Spleen (tissue), 11 donors: ENCODE data around the gene LCN9. TPM values are rescaled to one million over a fixed set of nuclear protein-coding genes. Genes with fewer than 3 reads are reported as not detected.

Experiments used
- DNase-seq: peaks from one replicate; pipeline ENCODE4 v3.0.0-alpha.2; 2020
- H3K27ac ChIP-seq, 8 donors: fragments of 200-600 bp; sonication (generic) in 7 of 8; 1 replicate in 4 of 8; 2 replicates in 4 of 8; pipeline versions ENCODE4 v1.5.0 to v1.8.0; 2016 to 2021; ENCODE audit warnings: inconsistent platforms in 4 of 8, mild to moderate bottlenecking in 4 of 8, moderate library complexity in 1 of 8
- H3K27me3 ChIP-seq, 7 donors: fragments of 200-600 bp; sonication (generic) in 6 of 7; replicated peaks in 1 of 7; 1 replicate in 4 of 7; 2 replicates in 3 of 7; pipeline versions ENCODE4 v1.5.0 to v1.8.0; 2016 to 2021; ENCODE audit warnings: inconsistent platforms in 3 of 7, mild to moderate bottlenecking in 1 of 7
- H3K36me3 ChIP-seq, 6 donors: fragments of 200-600 bp; sonication (generic) in 5 of 6; 1 replicate in 4 of 6; 2 replicates in 2 of 6; pipeline versions ENCODE4 v1.5.0 to v1.8.0; 2016 to 2021; ENCODE audit warnings: inconsistent platforms in 2 of 6
- H3K4me1 ChIP-seq, 6 donors: fragments of 200-600 bp; sonication (generic) in 5 of 6; 1 replicate in 3 of 6; 2 replicates in 3 of 6; pipeline versions ENCODE4 v1.5.0 to v1.8.0; 2016 to 2021; ENCODE audit warnings: inconsistent platforms in 3 of 6
- H3K4me3 ChIP-seq, 8 donors: fragments of 200-600 bp; sonication (generic) in 7 of 8; 1 replicate in 4 of 8; 2 replicates in 4 of 8; pipeline versions ENCODE4 v1.5.0 to v1.8.0; 2016 to 2021; ENCODE audit warnings: inconsistent platforms in 4 of 8, mild to moderate bottlenecking in 4 of 8, moderate library complexity in 2 of 8
- H3K9me3 ChIP-seq, 8 donors: fragments of 200-600 bp; sonication (generic) in 7 of 8; 1 replicate in 4 of 8; 2 replicates in 4 of 8; pipeline versions ENCODE4 v1.5.0 to v1.8.0; 2016 to 2021; ENCODE audit warnings: inconsistent platforms in 4 of 8
- POLR2A ChIP-seq, 3 donors: fragments of 450-650 bp; IDR thresholded peaks; one replicate each; pipeline ENCODE4 v1.5.1; 2017; ENCODE audit warnings: antibody characterized with exemption in 3 of 3, mild to moderate bottlenecking in 1 of 3
- POLR2AphosphoS5 ChIP-seq, 3 donors: sonication (generic); formaldehyde crosslinking; IDR thresholded peaks; one replicate each; pipeline ENCODE4 v1.5.1; 2017; ENCODE audit warnings: antibody characterized with exemption in 3 of 3
- WGBS, 5 donors: extraction: QIAGEN DNeasy Blood & Tissue Kit in 3 of 5; methylation state at CpG; one replicate each; pipeline versions ENCODE4 v1.1.5 to v1.1.7; 2013 to 2018; 5-methylcytosine and 5-hydroxymethylcytosine counted together
- intact Hi-C: fragments of 100-400 bp; cut with DNase I; formaldehyde crosslinking; loops from one replicate; pipeline ENCODE4 v1.15.0; 2023; ENCODE audit warnings: low total_unique reads
- polyA plus RNA-seq, 3 donors: library from polyadenylated mRNA; stranded (reverse); fragments of 200-250 nt; gene quantifications; one replicate each; pipeline ENCODE4 v1.2.1, GENCODE V29; 2013
- total RNA-seq, 7 donors: library from RNA; depleted of rRNA in 3 of 7; stranded (reverse); fragments of >200 nt in 3 of 7; fragmentation: NEBNext Ultra II Directional in 4 of 7; extraction: Animal tissue kit (Norgen Biotek cat#: 25700) in 4 of 7; gene quantifications; one replicate each; pipeline versions ENCODE4 v1.1.0 to v1.2.1, GENCODE V29; 2016 to 2021
- TF ChIP-seq, protein P1 (sequence below), 11 experiments: fragments of 200-600 bp in 7 of 11; fragments of 450-650 bp in 4 of 11; sonication (generic) in 4 of 11; IDR thresholded peaks in 8 of 11; conservative IDR thresholded peaks in 3 of 11; 1 replicate in 7 of 11; 2 replicates in 4 of 11; pipeline versions ENCODE4 v1.4.0 to v1.8.0; 2016 to 2021; ENCODE audit warnings: antibody characterized with exemption in 11 of 11, inconsistent platforms in 4 of 11, mild to moderate bottlenecking in 1 of 11
- donor health status: healthy with polysubstance abuse.
- donor health status: DM: no; HTN: no; CAD: no; lungs with moderate emphysema.
- donor health status: DM: no; HTN: no; CAD: no.
- donor health status: Bipolar disorder and iron deficiency.
- donor health status: healthy.
- donor health status: DM: no; HTN: no; CAD: no.
- donor health status: DM: yes; HTN: yes; CAD: no.

The LCN9 gene
- total and polyA plus RNA-seq, 10 donors: not detected

GRCh38 chr9:135655317-135655716 is 7.8 kb upstream of the LCN9 start:
- H3K27ac ChIP-seq: no peak overlapping the region
- no peaks in the 10 kb centered on the region for H3K4me1 ChIP-seq
- 76 to 86% (median 78%) methylated on average over 6 to 8 of the region's 8 CpGs for WGBS, 5 donors
- intact Hi-C loops: no loop called here
- no peak for DNase-seq
- peaks cover 0 to 15% (median 0%) of the 10 kb centered on the region in 7 donors for H3K27me3 ChIP-seq
- peaks cover 0 to 4% (median 0%) of the 10 kb centered on the region in 8 donors for H3K9me3 ChIP-seq
- TF ChIP-seq, protein P1, sequence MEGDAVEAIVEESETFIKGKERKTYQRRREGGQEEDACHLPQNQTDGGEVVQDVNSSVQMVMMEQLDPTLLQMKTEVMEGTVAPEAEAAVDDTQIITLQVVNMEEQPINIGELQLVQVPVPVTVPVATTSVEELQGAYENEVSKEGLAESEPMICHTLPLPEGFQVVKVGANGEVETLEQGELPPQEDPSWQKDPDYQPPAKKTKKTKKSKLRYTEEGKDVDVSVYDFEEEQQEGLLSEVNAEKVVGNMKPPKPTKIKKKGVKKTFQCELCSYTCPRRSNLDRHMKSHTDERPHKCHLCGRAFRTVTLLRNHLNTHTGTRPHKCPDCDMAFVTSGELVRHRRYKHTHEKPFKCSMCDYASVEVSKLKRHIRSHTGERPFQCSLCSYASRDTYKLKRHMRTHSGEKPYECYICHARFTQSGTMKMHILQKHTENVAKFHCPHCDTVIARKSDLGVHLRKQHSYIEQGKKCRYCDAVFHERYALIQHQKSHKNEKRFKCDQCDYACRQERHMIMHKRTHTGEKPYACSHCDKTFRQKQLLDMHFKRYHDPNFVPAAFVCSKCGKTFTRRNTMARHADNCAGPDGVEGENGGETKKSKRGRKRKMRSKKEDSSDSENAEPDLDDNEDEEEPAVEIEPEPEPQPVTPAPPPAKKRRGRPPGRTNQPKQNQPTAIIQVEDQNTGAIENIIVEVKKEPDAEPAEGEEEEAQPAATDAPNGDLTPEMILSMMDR (IDR thresholded peaks at IDR 0.05 in 8 of 11, conservative IDR thresholded peaks at IDR 0.05 in 3 of 11): no peak
- TF ChIP-seq POLR2A (IDR thresholded peaks at IDR 0.05) (no peak), POLR2AphosphoS5 (IDR thresholded peaks at IDR 0.05) (no peak)
- no peak overlapping the region for H3K4me3 ChIP-seq
- H3K36me3 ChIP-seq: no peaks in the 10 kb centered on the region

DNA sequence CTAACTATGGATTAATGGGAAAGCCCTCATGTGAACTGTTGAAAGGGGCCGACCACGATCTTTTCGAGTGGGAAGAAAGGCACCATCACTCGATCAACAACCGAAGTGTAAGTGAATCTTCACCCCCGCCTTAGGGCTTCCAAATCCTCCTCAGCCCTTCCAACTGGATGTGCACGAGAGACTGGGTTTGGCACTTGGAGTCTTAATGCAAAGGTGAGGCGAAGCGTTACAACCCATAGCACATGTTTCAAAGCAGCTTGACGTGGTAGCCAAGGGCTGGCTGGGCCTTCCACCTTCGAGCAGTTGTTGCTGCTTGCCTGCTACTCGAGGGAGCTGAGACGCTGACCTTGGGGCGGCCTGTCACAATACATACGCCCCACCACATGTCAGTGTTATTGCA is 5.7 kb upstream of the LCN9 start:
- H3K9me3 ChIP-seq: peaks cover 0 to 4% (median 0%) of the 10 kb centered on the region in 8 donors
- TF ChIP-seq, protein P1 (IDR thresholded peaks at IDR 0.05 in 8 of 11, conservative IDR thresholded peaks at IDR 0.05 in 3 of 11): no peak
- TF ChIP-seq POLR2A (IDR thresholded peaks at IDR 0.05): no peak
- H3K36me3 ChIP-seq: no peaks in the 10 kb centered on the region
- intact Hi-C loops: no loop called here
- 82 to 88% (median 83%) methylated on average over 15 of the region's 15 CpGs for WGBS, 5 donors
- H3K27ac ChIP-seq: no peak overlapping the region
- no peak for DNase-seq
- peaks cover 0 to 15% (median 0%) of the 10 kb centered on the region in 7 donors for H3K27me3 ChIP-seq
- no peak overlapping the region for H3K4me3 ChIP-seq
- no peaks in the 10 kb centered on the region for H3K4me1 ChIP-seq

DNA sequence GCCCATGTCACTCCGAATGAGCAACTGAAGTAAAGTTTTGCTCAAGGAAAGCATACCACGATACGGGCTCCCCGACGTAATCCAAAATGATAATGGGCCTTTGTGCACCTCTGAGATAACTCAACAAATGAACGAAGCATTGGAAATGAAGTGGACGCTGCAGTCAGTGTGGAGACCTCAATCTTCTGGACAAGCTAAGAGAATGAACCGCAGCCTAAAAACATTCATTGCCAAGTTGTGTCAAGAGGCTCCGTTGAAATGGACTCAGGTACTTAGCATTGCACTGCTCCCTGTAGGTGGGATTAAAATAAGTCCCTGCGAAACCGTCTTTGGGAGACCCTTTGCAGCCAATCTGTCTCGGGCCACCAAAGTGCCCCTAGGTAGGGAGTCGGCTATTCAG is 3.9 kb upstream of the LCN9 start:
- TF ChIP-seq, protein P1 (IDR thresholded peaks at IDR 0.05 in 8 of 11, conservative IDR thresholded peaks at IDR 0.05 in 3 of 11): no peak
- TF ChIP-seq POLR2A (IDR thresholded peaks at IDR 0.05) (no peak), POLR2AphosphoS5 (IDR thresholded peaks at IDR 0.05) (no peak)
- DNase-seq: no peak
- WGBS, 5 donors: 86 to 91% (median 90%) methylated on average over 13 of the region's 13 CpGs

GRCh38 chr9:135660407-135660806 is 2.7 kb upstream of the LCN9 start:
- Histone ChIP-seq H3K4me1 (no peaks in the 10 kb centered on the region), H3K36me3 (no peaks in the 10 kb centered on the region), H3K4me3 (no peak overlapping the region), H3K9me3 (no peaks in the 10 kb centered on the region), H3K27ac (no peak overlapping the region), H3K27me3 (peaks cover 0 to 26% (median 0%) of the 10 kb centered on the region in 7 donors)
- TF ChIP-seq POLR2AphosphoS5 (IDR thresholded peaks at IDR 0.05) (no peak), POLR2A (IDR thresholded peaks at IDR 0.05) (no peak)
- TF ChIP-seq, protein P1 (IDR thresholded peaks at IDR 0.05 in 8 of 11, conservative IDR thresholded peaks at IDR 0.05 in 3 of 11): no peak
- intact Hi-C loops: no loop called here
- no peak for DNase-seq
- WGBS, 5 donors: 87 to 95% (median 92%) methylated on average over 22 of the region's 22 CpGs

More for the DNA sequence above, 3.9 kb upstream of the LCN9 start:
- no peaks in the 10 kb centered on the region for H3K36me3 ChIP-seq
- H3K9me3 ChIP-seq: no peaks in the 10 kb centered on the region
- peaks cover 0 to 24% (median 0%) of the 10 kb centered on the region in 7 donors for H3K27me3 ChIP-seq
- no peak overlapping the region for H3K27ac ChIP-seq
- H3K4me1 ChIP-seq: no peaks in the 10 kb centered on the region
- intact Hi-C loops: no loop called here
- H3K4me3 ChIP-seq: no peak overlapping the region
